ENCODE results near the gene BAZ2B. TPM values are rescaled to one million over a fixed set of nuclear protein-coding genes. Genes with fewer than 3 reads are reported as not detected.

Gene BAZ2B
- total and polyA plus RNA-seq, 7 experiments from 2014 or later: 9.9 to 57.4 (median 15.3) TPM

- Mint-ChIP-seq H3K36me3 (no peaks in the 10 kb centered on the region), H3K27ac (peak overlapping the region in 3 of 9 donors; percentile 3 to 59 (median 35)), H3K27me3 (no peaks in the 10 kb centered on the region), H3K9me3 (no peaks in the 10 kb centered on the region), H3K4me1 (peaks cover 15 to 28% (median 19%) of the 10 kb centered on the region in 7 donors), H3K4me3 (peak overlapping the region in 6 of 10 donors; percentile 4 to 49 (median 16))
- no peaks in the 10 kb centered on the region for H3K27me3 ChIP-seq (ENCODE audit: control insufficient read depth in 2 of 2, insufficient read depth in 2 of 2, low read length in 2 of 2)
- H3K27ac ChIP-seq (ENCODE audit: low read depth, low read length): no peak overlapping the region
- peaks cover 8 to 13% of the 10 kb centered on the region in 2 donors for H3K4me1 ChIP-seq (ENCODE audit: control insufficient read depth in 2 of 2, insufficient read depth in 2 of 2, low read length in 2 of 2)
- ATAC-seq (no peak), DNase-seq (peak in 6 of 9 donors; percentile 22 to 51 (median 46))
- no peak overlapping the region for H3K4me3 ChIP-seq (ENCODE audit: low read length)
- CTCF ChIA-PET: interaction anchor here (0.6 kb wide), 1 partner anchor 53 kb away, joined by 7 read pairs; no protein-coding TSS in a partner anchor
- no peaks in the 10 kb centered on the region for H3K9me3 ChIP-seq (ENCODE audit: control insufficient read depth in 2 of 3, low read length in 3 of 3)
- H3K36me3 ChIP-seq (ENCODE audit: control insufficient read depth in 2 of 3, insufficient read depth in 3 of 3, low read length in 3 of 3): no peaks in the 10 kb centered on the region
- POLR2A ChIA-PET: no interaction called here
- intact Hi-C loops (cut with micrococcal nuclease): no loop called here
Measured at GRCh38 chr2:159290289-159290907, 325.9 kb downstream of the BAZ2B start.

GRCh38 chr2:159287733-159288132 is 328.6 kb downstream of the BAZ2B start:
- H3K36me3 Mint-ChIP-seq: peaks cover 0 to 4% (median 0%) of the 10 kb centered on the region in 5 donors
- DNase-seq (no peak), ATAC-seq (no peak)
- no peaks in the 10 kb centered on the region for H3K27me3 ChIP-seq (ENCODE audit: control insufficient read depth in 2 of 2, insufficient read depth in 2 of 2, low read length in 2 of 2)
- H3K4me1 Mint-ChIP-seq: peaks cover 15 to 36% (median 31%) of the 10 kb centered on the region in 7 donors
- intact Hi-C loops (cut with micrococcal nuclease): loop anchor here (2.0 to 10.0 kb wide), 9 partner anchors 163 to 1957 kb away; partner anchors contain the start of genes CCDC148 (in 1 of the 2) and PKP4 (in 1 of the 2)
- ChIA-PET CTCF (interaction anchor here (0.6 to 0.7 kb wide), 2 partner anchors 130 to 245 kb away, joined by 3 read pairs; no protein-coding TSS in a partner anchor), POLR2A (interaction anchor here (2.8 kb wide), 1 partner anchor 425 kb away, joined by 21 read pairs; the partner anchor contains the start of gene MARCHF7)
- no peaks in the 10 kb centered on the region for H3K27me3 Mint-ChIP-seq
- no peaks in the 10 kb centered on the region for H3K9me3 Mint-ChIP-seq
- peaks cover 8 to 13% of the 10 kb centered on the region in 2 donors for H3K4me1 ChIP-seq (ENCODE audit: control insufficient read depth in 2 of 2, insufficient read depth in 2 of 2, low read length in 2 of 2)
- H3K9me3 ChIP-seq (ENCODE audit: control insufficient read depth in 2 of 3, low read length in 3 of 3): no peaks in the 10 kb centered on the region
- no peak overlapping the region for H3K27ac ChIP-seq (ENCODE audit: low read depth, low read length)
- peak overlapping the region in 4 of 9 donors; percentile 32 to 92 (median 52) for H3K27ac Mint-ChIP-seq
- no peaks in the 10 kb centered on the region for H3K36me3 ChIP-seq (ENCODE audit: control insufficient read depth in 2 of 3, insufficient read depth in 3 of 3, low read length in 3 of 3)
- H3K4me3 ChIP-seq (ENCODE audit: low read length): no peak overlapping the region
- H3K4me3 Mint-ChIP-seq: peak overlapping the region in 9 of 10 donors; percentile 25 to 92 (median 87)

- H3K4me3 Mint-ChIP-seq: peak overlapping the region; percentile 80 to 92 (median 89)
- Histone ChIP-seq H3K36me3 (ENCODE audit: control insufficient read depth in 2 of 3, insufficient read depth in 3 of 3, low read length in 3 of 3) (no peaks in the 10 kb centered on the region), H3K4me3 (ENCODE audit: low read length) (peak overlapping the region; percentile 72), H3K27ac (ENCODE audit: low read depth, low read length) (peak overlapping the region; percentile 77), H3K27me3 (ENCODE audit: control insufficient read depth in 2 of 2, insufficient read depth in 2 of 2, low read length in 2 of 2) (no peaks in the 10 kb centered on the region), H3K4me1 (ENCODE audit: control insufficient read depth in 2 of 2, insufficient read depth in 2 of 2, low read length in 2 of 2) (peaks cover 8 to 13% of the 10 kb centered on the region in 2 donors), H3K9me3 (ENCODE audit: control insufficient read depth in 2 of 3, low read length in 3 of 3) (no peaks in the 10 kb centered on the region)
- no peaks in the 10 kb centered on the region for H3K27me3 Mint-ChIP-seq
- no peaks in the 10 kb centered on the region for H3K9me3 Mint-ChIP-seq
- peaks cover 0 to 8% (median 0%) of the 10 kb centered on the region in 5 donors for H3K36me3 Mint-ChIP-seq
- peak; percentile 89 to 97 (median 94) for DNase-seq
- peak; percentile 99 for ATAC-seq
- H3K27ac Mint-ChIP-seq: peak overlapping the region; percentile 64 to 97 (median 85)
- intact Hi-C loops (cut with micrococcal nuclease): loop anchor here (1.0 to 10.0 kb wide), 13 partner anchors 162 to 1958 kb away; partner anchors contain the start of genes LY75 (in 2 of the 2), MARCHF7 (in 2 of the 2), CCDC148 (in 1 of the 2) and PKP4 (in 1 of the 2)
- H3K4me1 Mint-ChIP-seq: peaks cover 15 to 36% (median 31%) of the 10 kb centered on the region in 7 donors
- ChIA-PET CTCF (interaction anchor here (0.6 to 0.7 kb wide), 2 partner anchors 131 to 244 kb away, joined by 3 read pairs; no protein-coding TSS in a partner anchor), POLR2A (interaction anchor here (2.8 kb wide), 1 partner anchor 426 kb away, joined by 21 read pairs; the partner anchor contains the start of gene MARCHF7)
Measured at GRCh38 chr2:159286709-159287441, 329.5 kb downstream of the BAZ2B start.

DNA sequence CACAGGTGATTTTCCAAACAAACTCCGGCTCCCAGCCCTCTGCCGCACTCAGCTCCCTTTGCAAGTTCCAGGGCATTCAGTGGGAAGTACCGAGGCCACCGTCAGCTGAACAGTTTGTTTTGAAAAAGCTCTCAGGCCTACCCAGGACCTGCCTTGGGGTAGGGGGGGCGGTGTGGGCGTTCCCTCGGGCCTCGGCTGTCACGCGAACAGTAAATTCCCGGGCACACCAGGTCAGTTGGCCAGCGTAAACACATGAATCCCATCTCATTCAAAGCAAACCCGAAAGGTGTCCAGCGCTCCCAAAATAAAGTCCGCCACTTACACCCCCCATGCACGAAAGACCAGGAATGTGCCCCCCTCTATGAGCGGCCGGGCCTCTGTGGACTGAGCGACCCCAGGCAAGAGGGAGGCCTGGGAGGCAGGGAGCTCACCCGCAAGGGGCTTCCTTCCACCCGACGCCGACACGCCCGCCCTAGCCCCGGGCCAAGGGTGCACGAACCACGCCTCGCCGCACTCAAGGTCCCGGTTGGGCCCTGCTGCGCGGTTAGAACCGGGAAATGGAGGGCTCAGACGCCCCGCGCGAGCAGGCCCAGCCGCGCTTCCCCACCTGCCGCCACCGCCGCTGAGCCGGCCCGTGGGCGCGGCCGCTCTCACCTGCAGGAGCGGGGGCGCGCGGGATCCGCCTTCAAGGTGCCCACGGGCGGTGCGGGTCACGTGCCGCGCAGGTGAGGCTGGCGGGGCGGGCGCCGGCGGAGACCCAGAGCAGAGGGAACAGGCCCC is 330.2 kb downstream of the BAZ2B start, which contains the start of gene WDSUB1:
TSS of gene WDSUB1 (minus strand) at position 775 of the 780 bp plus-strand sequence. CDS start 3,634 bp downstream, outside the sequence.
- H3K4me1 Mint-ChIP-seq: peaks cover 15 to 36% (median 31%) of the 10 kb centered on the region in 7 donors
- Histone ChIP-seq H3K9me3 (ENCODE audit: control insufficient read depth in 2 of 3, low read length in 3 of 3) (no peaks in the 10 kb centered on the region), H3K27me3 (ENCODE audit: control insufficient read depth in 2 of 2, insufficient read depth in 2 of 2, low read length in 2 of 2) (no peaks in the 10 kb centered on the region), H3K4me3 (ENCODE audit: low read length) (peak within 1 kb of the TSS; percentile 72), H3K27ac (ENCODE audit: low read depth, low read length) (peak within 1 kb of the TSS; percentile 77), H3K4me1 (ENCODE audit: control insufficient read depth in 2 of 2, insufficient read depth in 2 of 2, low read length in 2 of 2) (peaks cover 8 to 13% of the 10 kb centered on the region in 2 donors), H3K36me3 (ENCODE audit: control insufficient read depth in 2 of 3, insufficient read depth in 3 of 3, low read length in 3 of 3) (peaks cover 0 to 5% (median 0%) of the 10 kb centered on the region in 3 experiments)
- H3K9me3 Mint-ChIP-seq: no peaks in the 10 kb centered on the region
- intact Hi-C loops (cut with micrococcal nuclease): loop anchor here (1.0 to 10.0 kb wide), 13 partner anchors 161 to 1959 kb away; partner anchors contain the start of genes LY75 (in 2 of the 2), MARCHF7 (in 2 of the 2), CCDC148 (in 1 of the 2) and PKP4 (in 1 of the 2)
- DNase-seq: peak in 4 of 9 donors; percentile 7 to 26 (median 10)
- ChIA-PET CTCF (interaction anchor here (0.8 kb wide), 1 partner anchor 426 kb away, joined by 3 read pairs; the partner anchor contains the start of gene MARCHF7), POLR2A (interaction anchor here (0.9 to 2.8 kb wide), 2 partner anchors 167 to 426 kb away, joined by 3 to 21 read pairs; partner anchors contain the start of gene MARCHF7)
- peaks cover 0 to 12% (median 0%) of the 10 kb centered on the region in 5 donors for H3K36me3 Mint-ChIP-seq
- no peak for ATAC-seq
- peak within 1 kb of the TSS; percentile 80 to 92 (median 89) for H3K4me3 Mint-ChIP-seq
- peak within 1 kb of the TSS; percentile 64 to 97 (median 85) for H3K27ac Mint-ChIP-seq
- H3K27me3 Mint-ChIP-seq: no peaks in the 10 kb centered on the region

DNA sequence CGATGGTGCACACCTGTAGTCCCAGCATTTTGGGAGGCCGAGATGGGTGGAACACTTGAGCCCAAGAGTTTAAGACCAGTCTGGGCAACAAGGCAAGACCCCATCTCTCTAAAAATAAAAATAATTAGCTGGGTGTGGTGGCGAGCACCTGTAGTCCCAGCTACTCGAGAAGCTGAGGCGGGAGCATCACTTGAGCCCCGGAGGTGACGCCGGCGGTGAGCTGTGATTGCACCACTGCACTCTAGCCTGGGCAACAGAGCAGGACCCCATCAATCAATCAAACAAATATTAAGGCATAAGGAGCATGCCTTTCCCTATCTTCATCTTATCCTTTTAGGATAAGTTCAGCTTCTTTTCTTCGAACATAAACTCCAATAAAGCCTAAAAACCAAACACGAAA is 330.9 kb downstream of the BAZ2B start:
- Histone ChIP-seq H3K27me3 (ENCODE audit: control insufficient read depth in 2 of 2, insufficient read depth in 2 of 2, low read length in 2 of 2) (no peaks in the 10 kb centered on the region), H3K27ac (ENCODE audit: low read depth, low read length) (no peak overlapping the region), H3K9me3 (ENCODE audit: control insufficient read depth in 2 of 3, low read length in 3 of 3) (no peaks in the 10 kb centered on the region), H3K4me1 (ENCODE audit: control insufficient read depth in 2 of 2, insufficient read depth in 2 of 2, low read length in 2 of 2) (peaks cover 2 to 8% of the 10 kb centered on the region in 2 donors), H3K36me3 (ENCODE audit: control insufficient read depth in 2 of 3, insufficient read depth in 3 of 3, low read length in 3 of 3) (peaks cover 0 to 8% (median 0%) of the 10 kb centered on the region in 3 experiments), H3K4me3 (ENCODE audit: low read length) (no peak overlapping the region)
- H3K4me1 Mint-ChIP-seq: peaks cover 11 to 29% (median 24%) of the 10 kb centered on the region in 7 donors
- peaks cover 0 to 13% (median 0%) of the 10 kb centered on the region in 5 donors for H3K36me3 Mint-ChIP-seq
- POLR2A ChIA-PET: interaction anchor here (0.9 to 2.8 kb wide), 2 partner anchors 167 to 427 kb away, joined by 3 to 21 read pairs; partner anchors contain the start of gene MARCHF7
- CTCF ChIA-PET: interaction anchor here (0.7 to 0.8 kb wide), 2 partner anchors 77 to 427 kb away, joined by 3 read pairs; partner anchors contain the start of gene MARCHF7
- no peaks in the 10 kb centered on the region for H3K27me3 Mint-ChIP-seq
- peak overlapping the region in 7 of 9 donors; percentile 34 to 85 (median 54) for H3K27ac Mint-ChIP-seq
- ATAC-seq (no peak), DNase-seq (no peak)
- H3K4me3 Mint-ChIP-seq: peak overlapping the region; percentile 64 to 90 (median 85)
- intact Hi-C loops (cut with micrococcal nuclease): loop anchor here (5.0 to 10.0 kb wide), 6 partner anchors 229 to 1959 kb away; no protein-coding TSS in a partner anchor
- H3K9me3 Mint-ChIP-seq: no peaks in the 10 kb centered on the region

Measured in naive thymus-derived CD4-positive, alpha-beta T cell (primary cell).